HEK293 (cell line): Measurements from ENCODE around the gene BACH2.

Experiments
- CTCF ChIA-PET: fragments of 350-600 bp; formaldehyde crosslinking; extraction: SDS; loops from one replicate; lab custom pipeline; 2021; ENCODE audit warnings: antibody characterized with exemption; lab: Yijun Ruan, JAX
- POLR2A ChIA-PET: fragments of 300-600 bp; formaldehyde crosslinking; extraction: SDS; loops from one replicate; lab custom pipeline; 2020; ENCODE audit warnings: antibody characterized with exemption, inconsistent platforms; lab: Yijun Ruan, JAX
- H3K27ac ChIP-seq: fragments of 200-500 bp; sonication (Bioruptor generic); 2 replicates; pipeline ENCODE4 v1.5.1; 2014; ENCODE audit warnings: low read depth, low read length, control low read depth, inconsistent platforms; ENCODE audit errors: extremely low read depth
- H3K36me3 ChIP-seq, 2 experiments: fragments of 200-500 bp in 1 of 2; sonication (Bioruptor generic) in 1 of 2; 1 replicate in 1 of 2; 2 replicates in 1 of 2; pipeline ENCODE4 v1.5.1; 2014 to 2017; ENCODE audit warnings: inconsistent platforms in 2 of 2, low read length in 2 of 2; ENCODE audit not compliant: control insufficient read depth in 2 of 2, insufficient read depth in 1 of 2
- H3K4me1 ChIP-seq: fragments of 200-500 bp; sonication (Bioruptor generic); 2 replicates; pipeline ENCODE4 v1.5.1; 2014; ENCODE audit warnings: mild to moderate bottlenecking, low read length, inconsistent platforms; ENCODE audit not compliant: control insufficient read depth, insufficient read depth
- H3K4me3 ChIP-seq: 2 replicates; pipeline ENCODE4 v1.5.1; 2011; ENCODE audit warnings: low read depth, mild to moderate bottlenecking, control low read depth, low read length, moderate library complexity
- H3K9me3 ChIP-seq: fragments of 200-500 bp; sonication (Bioruptor generic); 2 replicates; pipeline ENCODE4 v1.5.1; 2014; ENCODE audit warnings: low read depth, low read length, inconsistent platforms; ENCODE audit not compliant: control insufficient read depth, insufficient read depth
- BCL11A ChIP-seq: fragments of 450-650 bp; formaldehyde crosslinking; IDR thresholded peaks from 2 replicates; pipeline ENCODE4 v1.5.1; 2016; ENCODE audit warnings: low read depth, missing biosample characterization, missing genetic modification characterization
- CTCF ChIP-seq: fragments of 450-650 bp; formaldehyde crosslinking; IDR thresholded peaks from 2 replicates; pipeline ENCODE4 v1.5.1; 2016; ENCODE audit warnings: missing biosample characterization, missing genetic modification characterization
- PRDM10 ChIP-seq: fragments of 450-650 bp; formaldehyde crosslinking; IDR thresholded peaks from 2 replicates; pipeline ENCODE4 v1.5.1; 2016; ENCODE audit warnings: missing biosample characterization, missing genetic modification characterization
- ZBTB49 ChIP-seq: fragments of 450-650 bp; formaldehyde crosslinking; IDR thresholded peaks from 2 replicates; pipeline ENCODE4 v1.5.1; 2016; ENCODE audit warnings: missing biosample characterization, missing genetic modification characterization, low read depth
- ZBTB8A ChIP-seq: fragments of 450-650 bp; formaldehyde crosslinking; IDR thresholded peaks from 2 replicates; pipeline ENCODE4 v1.5.1; 2016; ENCODE audit warnings: missing biosample characterization, missing genetic modification characterization
- ZEB2 ChIP-seq: fragments of 450-650 bp; formaldehyde crosslinking; IDR thresholded peaks from 2 replicates; pipeline ENCODE4 v1.5.1; 2016; ENCODE audit warnings: missing biosample characterization, missing genetic modification characterization
- ZNF133 ChIP-seq: fragments of 450-650 bp; formaldehyde crosslinking; IDR thresholded peaks from 2 replicates; pipeline ENCODE4 v1.5.1; 2016; ENCODE audit warnings: missing biosample characterization, missing genetic modification characterization
- ZNF274 ChIP-seq, 2 experiments: fragments of 200-500 bp in 1 of 2; fragments of 450-650 bp in 1 of 2; sonication (Bioruptor generic) in 1 of 2; formaldehyde crosslinking in 1 of 2; IDR thresholded peaks; 2 replicates each; pipeline versions ENCODE4 v1.5.1 to v1.6.1; 2014 to 2016; ENCODE audit warnings: borderline replicate concordance in 1 of 2, inconsistent platforms in 1 of 2, low read length in 1 of 2, missing biosample characterization in 1 of 2, missing genetic modification characterization in 1 of 2
- ZNF292 ChIP-seq: fragments of 450-650 bp; formaldehyde crosslinking; IDR thresholded peaks from 2 replicates; pipeline ENCODE4 v1.5.1; 2016; ENCODE audit warnings: low read depth, missing biosample characterization, missing genetic modification characterization, borderline replicate concordance
- ZNF324 ChIP-seq: fragments of 450-650 bp; formaldehyde crosslinking; IDR thresholded peaks from 2 replicates; pipeline ENCODE4 v1.5.1; 2016; ENCODE audit warnings: missing biosample characterization, missing genetic modification characterization
- ZNF350 ChIP-seq: fragments of 450-650 bp; formaldehyde crosslinking; IDR thresholded peaks from 2 replicates; pipeline ENCODE4 v1.5.0; 2017; ENCODE audit warnings: missing biosample characterization, mild to moderate bottlenecking, missing genetic modification characterization
- ZNF366 ChIP-seq: fragments of 450-650 bp; formaldehyde crosslinking; conservative IDR thresholded peaks from 2 replicates; pipeline ENCODE4 v1.5.1; 2016; ENCODE audit warnings: missing biosample characterization, missing genetic modification characterization
- ZNF416 ChIP-seq: fragments of 450-650 bp; formaldehyde crosslinking; IDR thresholded peaks from 2 replicates; pipeline ENCODE4 v1.5.1; 2016; ENCODE audit warnings: missing biosample characterization, missing genetic modification characterization
- ZNF514 ChIP-seq: fragments of 450-650 bp; formaldehyde crosslinking; IDR thresholded peaks from 2 replicates; pipeline ENCODE4 v1.5.1; 2016; ENCODE audit warnings: missing biosample characterization, missing genetic modification characterization
- ZNF518A ChIP-seq: fragments of 450-650 bp; formaldehyde crosslinking; conservative IDR thresholded peaks from 2 replicates; pipeline ENCODE4 v1.5.1; 2016; ENCODE audit warnings: low read depth, missing biosample characterization, missing genetic modification characterization
- ZNF529 ChIP-seq: fragments of 450-650 bp; formaldehyde crosslinking; IDR thresholded peaks from 2 replicates; pipeline ENCODE4 v1.5.1; 2017; ENCODE audit warnings: missing genetic modification characterization, missing biosample characterization; ENCODE audit not compliant: insufficient replicate concordance
- ZNF585B ChIP-seq: fragments of 450-650 bp; formaldehyde crosslinking; IDR thresholded peaks from 2 replicates; pipeline ENCODE4 v1.5.1; 2016; ENCODE audit warnings: missing biosample characterization, missing genetic modification characterization
- ZNF670 ChIP-seq: fragments of 450-650 bp; formaldehyde crosslinking; IDR thresholded peaks from 2 replicates; pipeline ENCODE4 v1.5.1; 2016; ENCODE audit warnings: missing biosample characterization, missing genetic modification characterization, low read depth
- ZNF707 ChIP-seq: fragments of 450-650 bp; formaldehyde crosslinking; IDR thresholded peaks from 2 replicates; pipeline ENCODE4 v1.5.1; 2016; ENCODE audit warnings: missing biosample characterization, missing genetic modification characterization
- ZSCAN4 ChIP-seq: fragments of 450-650 bp; formaldehyde crosslinking; IDR thresholded peaks from 2 replicates; pipeline ENCODE4 v1.5.1; 2017; ENCODE audit warnings: missing biosample characterization, missing genetic modification characterization
- ZXDB ChIP-seq: fragments of 450-650 bp; formaldehyde crosslinking; IDR thresholded peaks from 2 replicates; pipeline ENCODE4 v1.5.1; 2016; ENCODE audit warnings: missing biosample characterization, missing genetic modification characterization

The BACH2 gene

GRCh38 chr6:89925826-89926225 is 370.8 kb downstream of the BACH2 start:
- H3K4me1 ChIP-seq: no peaks in the 10 kb centered on the region
- H3K27ac ChIP-seq: no peak overlapping the region
- CTCF ChIA-PET: no interaction called here
- no peaks in the 10 kb centered on the region for H3K9me3 ChIP-seq
- H3K36me3 ChIP-seq: no peaks in the 10 kb centered on the region
- no peak for TF ChIP-seq ZNF324
- no peak for TF ChIP-seq PRDM10
- TF ChIP-seq, all 188 proteins: peak for 0
- H3K4me3 ChIP-seq: no peak overlapping the region
- POLR2A ChIA-PET: no interaction called here

- ChIA-PET POLR2A (no interaction called here), CTCF (interaction anchor here (1.7 kb wide), 1 partner anchor 16 kb away, joined by 4 read pairs; no protein-coding TSS in a partner anchor)
- no peaks in the 10 kb centered on the region for H3K4me1 ChIP-seq
- no peak overlapping the region for H3K4me3 ChIP-seq
- no peak overlapping the region for H3K27ac ChIP-seq
- H3K36me3 ChIP-seq: no peaks in the 10 kb centered on the region
- H3K9me3 ChIP-seq: no peaks in the 10 kb centered on the region
- TF ChIP-seq ZNF529: no peak
- TF ChIP-seq ZNF133: no peak
- TF ChIP-seq ZNF292: no peak
- no peak for TF ChIP-seq ZNF366 (tag by site-specific recombination)
- TF ChIP-seq ZNF670 (tag by site-specific recombination): no peak
- TF ChIP-seq ZNF585B (tag by site-specific recombination): no peak
- no peak for TF ChIP-seq ZNF350
- TF ChIP-seq BCL11A (tag by site-specific recombination): no peak
- no peak for TF ChIP-seq ZSCAN4 (tag by site-specific recombination)
- TF ChIP-seq CTCF (tag by site-specific recombination): no peak
- no peak for TF ChIP-seq ZNF707 (tag by site-specific recombination)
- no peak for TF ChIP-seq ZNF416
- no peak for TF ChIP-seq ZBTB49 (tag by site-specific recombination)
- TF ChIP-seq ZNF514: no peak
- no peak for TF ChIP-seq ZBTB8A (tag by site-specific recombination)
- TF ChIP-seq ZEB2: no peak
- TF ChIP-seq ZNF518A (tag by site-specific recombination): no peak
- TF ChIP-seq ZXDB: no peak
- no peak for TF ChIP-seq ZNF274 (IDR thresholded peaks at IDR 0.05; ENCODE audit: low read length)
- no peak for TF ChIP-seq ZNF274 (tag by site-specific recombination; IDR thresholded peaks at IDR 0.05; ENCODE audit: borderline replicate concordance)
Observed at GRCh38 chr6:89924231-89924630, 372.4 kb downstream of the BACH2 start.
